ENCODE results near the gene CLIC5. TPM values are rescaled to one million over a fixed set of nuclear protein-coding genes. Genes with fewer than 3 reads are reported as not detected.

CLIC5 gene
- total RNA-seq, 1 experiment from 2014 or later = 0.05 TPM

DNA sequence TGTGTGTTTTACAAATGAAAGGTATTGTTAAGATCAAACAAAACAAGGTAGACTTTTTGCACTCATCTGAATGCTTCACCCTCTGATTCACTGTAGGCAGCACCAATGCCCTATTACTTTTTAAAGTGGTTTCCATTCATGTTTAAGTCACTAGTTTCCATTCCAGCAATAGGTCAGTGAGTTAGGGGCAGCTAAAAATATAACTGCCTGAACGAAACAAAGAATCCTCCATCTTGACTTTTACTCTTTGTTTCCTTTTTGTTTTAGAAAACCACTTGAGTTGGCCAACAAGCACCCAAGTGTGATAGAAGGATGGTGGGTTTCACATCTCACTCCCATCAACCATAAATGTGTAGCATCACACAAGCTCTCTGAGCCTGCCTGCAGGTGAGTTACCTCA is 25.5 kb downstream of the CLIC5 start:
- no peaks in the 10 kb centered on the region; the same call in 1 of the 2 replicates for H3K27me3 ChIP-seq (ENCODE audit: control insufficient read depth, insufficient read depth, low read length)
- TF ChIP-seq POLR2AphosphoS5 (IDR thresholded peaks at IDR 0.05; ENCODE audit: low read depth, low read length) (no peak), SIN3A (IDR thresholded peaks at IDR 0.05; ENCODE audit: borderline replicate concordance, insufficient read depth, low read depth, low read length) (no peak), TCF7L2 (IDR thresholded peaks at IDR 0.05; ENCODE audit: low read depth, low read length) (no peak)
- TF ChIP-seq, protein P1, sequence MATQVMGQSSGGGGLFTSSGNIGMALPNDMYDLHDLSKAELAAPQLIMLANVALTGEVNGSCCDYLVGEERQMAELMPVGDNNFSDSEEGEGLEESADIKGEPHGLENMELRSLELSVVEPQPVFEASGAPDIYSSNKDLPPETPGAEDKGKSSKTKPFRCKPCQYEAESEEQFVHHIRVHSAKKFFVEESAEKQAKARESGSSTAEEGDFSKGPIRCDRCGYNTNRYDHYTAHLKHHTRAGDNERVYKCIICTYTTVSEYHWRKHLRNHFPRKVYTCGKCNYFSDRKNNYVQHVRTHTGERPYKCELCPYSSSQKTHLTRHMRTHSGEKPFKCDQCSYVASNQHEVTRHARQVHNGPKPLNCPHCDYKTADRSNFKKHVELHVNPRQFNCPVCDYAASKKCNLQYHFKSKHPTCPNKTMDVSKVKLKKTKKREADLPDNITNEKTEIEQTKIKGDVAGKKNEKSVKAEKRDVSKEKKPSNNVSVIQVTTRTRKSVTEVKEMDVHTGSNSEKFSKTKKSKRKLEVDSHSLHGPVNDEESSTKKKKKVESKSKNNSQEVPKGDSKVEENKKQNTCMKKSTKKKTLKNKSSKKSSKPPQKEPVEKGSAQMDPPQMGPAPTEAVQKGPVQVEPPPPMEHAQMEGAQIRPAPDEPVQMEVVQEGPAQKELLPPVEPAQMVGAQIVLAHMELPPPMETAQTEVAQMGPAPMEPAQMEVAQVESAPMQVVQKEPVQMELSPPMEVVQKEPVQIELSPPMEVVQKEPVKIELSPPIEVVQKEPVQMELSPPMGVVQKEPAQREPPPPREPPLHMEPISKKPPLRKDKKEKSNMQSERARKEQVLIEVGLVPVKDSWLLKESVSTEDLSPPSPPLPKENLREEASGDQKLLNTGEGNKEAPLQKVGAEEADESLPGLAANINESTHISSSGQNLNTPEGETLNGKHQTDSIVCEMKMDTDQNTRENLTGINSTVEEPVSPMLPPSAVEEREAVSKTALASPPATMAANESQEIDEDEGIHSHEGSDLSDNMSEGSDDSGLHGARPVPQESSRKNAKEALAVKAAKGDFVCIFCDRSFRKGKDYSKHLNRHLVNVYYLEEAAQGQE (IDR thresholded peaks at IDR 0.05; ENCODE audit: insufficient read depth in 1 of 2, low read depth in 2 of 2, low read length in 1 of 2) = no peak
- TF ChIP-seq, protein P2, sequence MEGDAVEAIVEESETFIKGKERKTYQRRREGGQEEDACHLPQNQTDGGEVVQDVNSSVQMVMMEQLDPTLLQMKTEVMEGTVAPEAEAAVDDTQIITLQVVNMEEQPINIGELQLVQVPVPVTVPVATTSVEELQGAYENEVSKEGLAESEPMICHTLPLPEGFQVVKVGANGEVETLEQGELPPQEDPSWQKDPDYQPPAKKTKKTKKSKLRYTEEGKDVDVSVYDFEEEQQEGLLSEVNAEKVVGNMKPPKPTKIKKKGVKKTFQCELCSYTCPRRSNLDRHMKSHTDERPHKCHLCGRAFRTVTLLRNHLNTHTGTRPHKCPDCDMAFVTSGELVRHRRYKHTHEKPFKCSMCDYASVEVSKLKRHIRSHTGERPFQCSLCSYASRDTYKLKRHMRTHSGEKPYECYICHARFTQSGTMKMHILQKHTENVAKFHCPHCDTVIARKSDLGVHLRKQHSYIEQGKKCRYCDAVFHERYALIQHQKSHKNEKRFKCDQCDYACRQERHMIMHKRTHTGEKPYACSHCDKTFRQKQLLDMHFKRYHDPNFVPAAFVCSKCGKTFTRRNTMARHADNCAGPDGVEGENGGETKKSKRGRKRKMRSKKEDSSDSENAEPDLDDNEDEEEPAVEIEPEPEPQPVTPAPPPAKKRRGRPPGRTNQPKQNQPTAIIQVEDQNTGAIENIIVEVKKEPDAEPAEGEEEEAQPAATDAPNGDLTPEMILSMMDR (IDR thresholded peaks at IDR 0.05) = no peak
- ChIA-PET CTCF (no interaction called here), POLR2A (no interaction called here)
- H3K4me1 ChIP-seq (ENCODE audit: control insufficient read depth, insufficient read depth, low read length) = no peaks in the 10 kb centered on the region
- no peak overlapping the region for H3K27ac ChIP-seq (ENCODE audit: low read length)
- DNase-seq (ENCODE audit: low read depth, low spot score) (no peak), ATAC-seq (no peak)
- intact Hi-C loops (cut with micrococcal nuclease; ENCODE audit: unreplicated experiment) = no loop called here
- H3K36me3 ChIP-seq (ENCODE audit: control insufficient read depth, insufficient read depth, low read length) = no peaks in the 10 kb centered on the region
- H3K9me3 ChIP-seq (ENCODE audit: control insufficient read depth, insufficient read depth, low read depth, low read length) = no peaks in the 10 kb centered on the region
- H3K4me3 ChIP-seq (ENCODE audit: low read depth in 2 of 2, low read length in 2 of 2) = no peak overlapping the region
- in situ Hi-C loops (cut with HindIII; ENCODE audit: low pct_unique_long_range_greater_than_20kb, low sequenced_read_pairs) = no loop called here
- no TSS peak for BruUV-seq (replicated peaks)

DNA sequence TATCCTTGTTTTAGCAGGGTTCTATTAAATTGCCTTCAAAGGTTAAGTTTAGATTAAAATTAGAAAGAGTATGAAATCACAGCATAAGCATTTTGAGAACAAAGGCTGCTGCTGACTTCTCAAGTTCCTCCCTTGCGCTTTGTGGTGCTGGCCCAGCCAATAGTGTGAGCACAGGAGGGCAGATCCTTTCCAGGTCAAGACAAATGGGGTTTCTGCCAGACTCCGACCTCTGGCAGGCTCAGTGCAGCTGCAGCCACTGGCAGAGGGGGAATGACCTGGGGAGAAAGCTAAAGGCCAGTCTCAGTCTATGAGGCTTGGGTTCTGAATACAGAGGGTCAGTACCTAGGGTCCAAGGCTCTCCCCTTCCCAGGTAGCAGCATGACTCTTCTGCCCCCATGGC is 27.0 kb downstream of the CLIC5 start:
- Histone ChIP-seq H3K4me3 (ENCODE audit: low read depth in 2 of 2, low read length in 2 of 2) (no peak overlapping the region), H3K27ac (ENCODE audit: low read length) (no peak overlapping the region), H3K27me3 (ENCODE audit: control insufficient read depth, insufficient read depth, low read length) (no peaks in the 10 kb centered on the region; the same call in 1 of the 2 replicates), H3K4me1 (ENCODE audit: control insufficient read depth, insufficient read depth, low read length) (no peaks in the 10 kb centered on the region), H3K9me3 (ENCODE audit: control insufficient read depth, insufficient read depth, low read depth, low read length) (no peaks in the 10 kb centered on the region), H3K36me3 (ENCODE audit: control insufficient read depth, insufficient read depth, low read length) (no peaks in the 10 kb centered on the region)
- DNase-seq (ENCODE audit: low read depth, low spot score) (no peak), ATAC-seq (no peak)
- no TSS peak for BruUV-seq (replicated peaks)
- POLR2A ChIA-PET = no interaction called here
- CTCF ChIA-PET = no interaction called here
- no peak for TF ChIP-seq POLR2AphosphoS5 (IDR thresholded peaks at IDR 0.05; ENCODE audit: low read depth, low read length)
- TF ChIP-seq TCF7L2 (IDR thresholded peaks at IDR 0.05; ENCODE audit: low read depth, low read length) = no peak
- intact Hi-C loops (cut with micrococcal nuclease; ENCODE audit: unreplicated experiment) (no loop called here), in situ Hi-C loops (cut with HindIII; ENCODE audit: low pct_unique_long_range_greater_than_20kb, low sequenced_read_pairs) (no loop called here)

DNA sequence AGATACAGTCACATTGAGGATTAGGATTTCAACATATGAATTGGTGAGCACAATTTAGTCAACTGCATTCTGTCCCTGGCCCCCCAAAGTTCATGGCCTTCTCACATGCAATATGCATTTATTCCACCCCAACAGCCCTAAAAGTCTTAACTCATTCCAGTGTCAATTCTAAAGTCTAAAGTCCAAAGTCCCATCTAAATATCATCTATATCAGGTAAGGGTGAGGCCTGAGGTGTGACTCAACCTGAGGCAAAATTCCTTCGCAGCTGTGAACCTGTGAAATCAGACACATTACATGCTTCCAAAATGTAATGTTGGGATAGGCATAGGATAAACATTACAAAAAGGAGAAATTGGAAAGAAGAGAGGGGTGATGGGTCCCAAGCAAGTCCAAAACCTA is 27.8 kb downstream of the CLIC5 start:
- ChIA-PET POLR2A (no interaction called here), CTCF (no interaction called here)
- ATAC-seq (no peak), DNase-seq (ENCODE audit: low read depth, low spot score) (no peak)
- Histone ChIP-seq H3K4me1 (ENCODE audit: control insufficient read depth, insufficient read depth, low read length) (no peaks in the 10 kb centered on the region), H3K9me3 (ENCODE audit: control insufficient read depth, insufficient read depth, low read depth, low read length) (no peaks in the 10 kb centered on the region), H3K36me3 (ENCODE audit: control insufficient read depth, insufficient read depth, low read length) (no peaks in the 10 kb centered on the region), H3K27me3 (ENCODE audit: control insufficient read depth, insufficient read depth, low read length) (no peaks in the 10 kb centered on the region; the same call in 1 of the 2 replicates), H3K27ac (ENCODE audit: low read length) (no peak overlapping the region), H3K4me3 (ENCODE audit: low read depth in 2 of 2, low read length in 2 of 2) (no peak overlapping the region)
- no TSS peak for BruUV-seq (replicated peaks)
- in situ Hi-C loops (cut with HindIII; ENCODE audit: low pct_unique_long_range_greater_than_20kb, low sequenced_read_pairs) (no loop called here), intact Hi-C loops (cut with micrococcal nuclease; ENCODE audit: unreplicated experiment) (no loop called here)
- TF ChIP-seq SIN3A (IDR thresholded peaks at IDR 0.05; ENCODE audit: borderline replicate concordance, insufficient read depth, low read depth, low read length) (no peak), POLR2AphosphoS5 (IDR thresholded peaks at IDR 0.05; ENCODE audit: low read depth, low read length) (no peak), TCF7L2 (IDR thresholded peaks at IDR 0.05; ENCODE audit: low read depth, low read length) (no peak)
- TF ChIP-seq, protein P2 (IDR thresholded peaks at IDR 0.05) = no peak
- TF ChIP-seq, protein P1 (IDR thresholded peaks at IDR 0.05; ENCODE audit: insufficient read depth in 1 of 2, low read depth in 2 of 2, low read length in 1 of 2) = no peak

All from Panc1 (cell line).